Hepatocyte (in vitro differentiated cells): ENCODE results near the gene KRT81. TPM values are rescaled to one million over a fixed set of nuclear protein-coding genes. Genes with fewer than 3 reads are reported as not detected.
"Not testable (repeated sequence)": the region's sequence is repeated elsewhere in the genome, so short reads cannot be mapped to it uniquely, and the experiment has no call there.

ENCODE experiments used
- DNase-seq: peaks from one replicate; pipeline ENCODE4 v3.0.0-alpha.2; 2016; ENCODE audit warnings: low spot score
- H2AFZ ChIP-seq: fragments of 200-600 bp; sonication (generic); 2 replicates; pipeline ENCODE4 v1.6.0; 2016; ENCODE audit warnings: antibody characterized with exemption, mild to moderate bottlenecking
- H3K27ac ChIP-seq: fragments of 200-600 bp; sonication (generic); 2 replicates; pipeline ENCODE4 v1.5.1; 2016; ENCODE audit warnings: mild to moderate bottlenecking
- H3K27me3 ChIP-seq: fragments of 200-600 bp; sonication (generic); 2 replicates; pipeline ENCODE4 v1.6.1; 2016
- H3K36me3 ChIP-seq: fragments of 200-600 bp; sonication (generic); replicated peaks from 2 replicates; pipeline ENCODE4 v1.5.1; 2016; ENCODE audit warnings: low read depth; ENCODE audit not compliant: insufficient read depth
- H3K4me1 ChIP-seq: fragments of 200-600 bp; sonication (generic); 2 replicates; pipeline ENCODE4 v1.5.1; 2016; ENCODE audit warnings: mild to moderate bottlenecking, moderate library complexity; ENCODE audit not compliant: insufficient read depth
- H3K4me2 ChIP-seq: fragments of 200-600 bp; sonication (generic); 2 replicates; pipeline ENCODE4 v1.6.0; 2016
- H3K4me3 ChIP-seq: fragments of 200-600 bp; sonication (generic); 2 replicates; pipeline ENCODE4 v1.5.1; 2016; ENCODE audit warnings: mild to moderate bottlenecking
- H3K79me2 ChIP-seq: fragments of 200-600 bp; sonication (generic); 2 replicates; pipeline ENCODE4 v1.6.0; 2017; ENCODE audit warnings: mild to moderate bottlenecking
- H3K9me2 ChIP-seq: fragments of 200-600 bp; sonication (generic); replicated peaks from 2 replicates; pipeline ENCODE4 v1.6.0; 2017; ENCODE audit warnings: mild to moderate bottlenecking; ENCODE audit not compliant: insufficient read depth
- H3K9me3 ChIP-seq: fragments of 200-600 bp; sonication (generic); 2 replicates; pipeline ENCODE4 v1.5.1; 2016; ENCODE audit warnings: low read depth, mild to moderate bottlenecking
- H4K20me1 ChIP-seq: fragments of 200-600 bp; sonication (generic); 2 replicates; pipeline ENCODE4 v1.6.0; 2016; ENCODE audit warnings: mild to moderate bottlenecking; ENCODE audit not compliant: insufficient read depth, poor library complexity, severe bottlenecking
- CTCF ChIP-seq: fragments of 200-600 bp; sonication (generic); IDR thresholded peaks from 2 replicates; pipeline ENCODE4 v1.5.1; 2016; ENCODE audit warnings: antibody characterized with exemption, mild to moderate bottlenecking; ENCODE audit not compliant: poor library complexity
- EZH2 ChIP-seq: fragments of 200-600 bp; sonication (generic); IDR thresholded peaks from 2 replicates; pipeline ENCODE4 v1.6.1; 2016; ENCODE audit warnings: antibody characterized with exemption, mild to moderate bottlenecking, borderline replicate concordance
- EZH2phosphoT487 ChIP-seq: fragments of 200-600 bp; sonication (generic); IDR thresholded peaks from one replicate; pipeline ENCODE4 v1.6.1; 2018; ENCODE audit warnings: antibody characterized with exemption, mild to moderate bottlenecking, low read depth, moderate library complexity; ENCODE audit not compliant: unreplicated experiment, severe bottlenecking
- WGBS: methylation state at CpG from one replicate; pipeline ENCODE4 v1.1.6; 2016; ENCODE audit warnings: low lambda C conversion rate; ENCODE audit errors: missing lambda C conversion rate; 5-methylcytosine and 5-hydroxymethylcytosine counted together
- polyA plus RNA-seq: library from polyadenylated mRNA; unstranded; fragments of >200 nt; fragmentation: Nextera tagmentation; extraction: Ambion mirVana; gene quantifications from 2 replicates; pipeline ENCODE4 v1.2.1, GENCODE V29; 2016
- total RNA-seq: library from RNA; depleted of rRNA; stranded (reverse); fragments of >200 nt; gene quantifications from 2 replicates; pipeline ENCODE4 v1.2.3, GENCODE V29; 2014

KRT81 gene
- total and polyA plus RNA-seq, 2 experiments from 2014 or later, result not detected

GRCh38 chr12:52241205-52241842 is 50.0 kb downstream of the KRT81 start:
- Histone ChIP-seq H3K79me2 (no peaks in the 10 kb centered on the region), H3K9me3 (no peaks in the 10 kb centered on the region), H3K4me3 (no peak overlapping the region), H3K27ac (no peak overlapping the region), H2AFZ (no peak overlapping the region), H3K4me1 (peaks cover 31% of the 10 kb centered on the region), H3K27me3 (no peaks in the 10 kb centered on the region), H3K9me2 (no peaks in the 10 kb centered on the region), H3K4me2 (no peak overlapping the region), H3K36me3 (no peaks in the 10 kb centered on the region), H4K20me1 (no peaks in the 10 kb centered on the region)
- TF ChIP-seq CTCF, result no peak
- TF ChIP-seq EZH2phosphoT487, result no peak
- TF ChIP-seq EZH2, result no peak
- no peak for DNase-seq
- WGBS, result 83% methylated on average over 11 of the region's 11 CpGs

- not testable (repeated sequence) for H3K9me2 ChIP-seq, H3K79me2 ChIP-seq, H3K4me3 ChIP-seq, H3K4me2 ChIP-seq, H2AFZ ChIP-seq, H4K20me1 ChIP-seq, DNase-seq, H3K27me3 ChIP-seq, H3K9me3 ChIP-seq, H3K27ac ChIP-seq, H3K36me3 ChIP-seq
- peaks cover 40% of the 10 kb centered on the region for H3K4me1 ChIP-seq
- 84% methylated on average over 6 of the region's 6 CpGs for WGBS
Observed at GRCh38 chr12:52240247-52240646, 51.1 kb downstream of the KRT81 start.

GRCh38 chr12:52239767-52240166 is 51.6 kb downstream of the KRT81 start:
- 53% methylated on average over 2 of the region's 2 CpGs for WGBS
- Histone ChIP-seq H2AFZ (no peak overlapping the region), H3K79me2 (no peaks in the 10 kb centered on the region), H3K4me3 (no peak overlapping the region), H3K9me3 (no peaks in the 10 kb centered on the region), H3K4me2 (no peak overlapping the region), H4K20me1 (no peaks in the 10 kb centered on the region), H3K4me1 (peaks cover 41% of the 10 kb centered on the region), H3K36me3 (no peaks in the 10 kb centered on the region), H3K27me3 (no peaks in the 10 kb centered on the region), H3K27ac (peak overlapping the region; percentile 37), H3K9me2 (no peaks in the 10 kb centered on the region)
- TF ChIP-seq EZH2phosphoT487 (no peak), EZH2 (no peak)
- DNase-seq, result no peak

GRCh38 chr12:52238916-52239646 is 52.3 kb downstream of the KRT81 start:
- no peak for DNase-seq
- H3K27ac ChIP-seq, result peak overlapping the region; percentile 37

More at GRCh38 chr12:52238916-52239646, 52.3 kb downstream of the KRT81 start:
- H3K9me3 ChIP-seq, result no peaks in the 10 kb centered on the region
- no peak overlapping the region for H2AFZ ChIP-seq
- TF ChIP-seq CTCF (no peak), EZH2phosphoT487 (no peak), EZH2 (no peak)
- no peaks in the 10 kb centered on the region for H4K20me1 ChIP-seq
- H3K79me2 ChIP-seq, result no peaks in the 10 kb centered on the region
- H3K4me3 ChIP-seq, result no peak overlapping the region
- WGBS, result 70% methylated on average over 7 of the region's 7 CpGs
- H3K4me2 ChIP-seq, result no peak overlapping the region
- H3K36me3 ChIP-seq, result no peaks in the 10 kb centered on the region
- no peaks in the 10 kb centered on the region for H3K27me3 ChIP-seq
- no peaks in the 10 kb centered on the region for H3K9me2 ChIP-seq
- peaks cover 34% of the 10 kb centered on the region for H3K4me1 ChIP-seq
